GM12873 (cell line): Measurements from ENCODE around the gene NFS1.

ENCODE experiments used
- CTCF ChIP-seq: IDR thresholded peaks from 2 replicates; pipeline ENCODE4 v1.5.1; 2012; ENCODE audit warnings: low read depth, mild to moderate bottlenecking, moderate library complexity, low read length, control low read depth; ENCODE audit not compliant: insufficient read depth; ENCODE audit errors: missing control alignments

Gene NFS1

GRCh38 chr20:35653893-35654292 lies 45.3 kb downstream of the NFS1 start:
- TF ChIP-seq CTCF = no peak

GRCh38 chr20:35653430-35653734 lies 45.8 kb downstream of the NFS1 start:
- no peak for TF ChIP-seq CTCF

DNA sequence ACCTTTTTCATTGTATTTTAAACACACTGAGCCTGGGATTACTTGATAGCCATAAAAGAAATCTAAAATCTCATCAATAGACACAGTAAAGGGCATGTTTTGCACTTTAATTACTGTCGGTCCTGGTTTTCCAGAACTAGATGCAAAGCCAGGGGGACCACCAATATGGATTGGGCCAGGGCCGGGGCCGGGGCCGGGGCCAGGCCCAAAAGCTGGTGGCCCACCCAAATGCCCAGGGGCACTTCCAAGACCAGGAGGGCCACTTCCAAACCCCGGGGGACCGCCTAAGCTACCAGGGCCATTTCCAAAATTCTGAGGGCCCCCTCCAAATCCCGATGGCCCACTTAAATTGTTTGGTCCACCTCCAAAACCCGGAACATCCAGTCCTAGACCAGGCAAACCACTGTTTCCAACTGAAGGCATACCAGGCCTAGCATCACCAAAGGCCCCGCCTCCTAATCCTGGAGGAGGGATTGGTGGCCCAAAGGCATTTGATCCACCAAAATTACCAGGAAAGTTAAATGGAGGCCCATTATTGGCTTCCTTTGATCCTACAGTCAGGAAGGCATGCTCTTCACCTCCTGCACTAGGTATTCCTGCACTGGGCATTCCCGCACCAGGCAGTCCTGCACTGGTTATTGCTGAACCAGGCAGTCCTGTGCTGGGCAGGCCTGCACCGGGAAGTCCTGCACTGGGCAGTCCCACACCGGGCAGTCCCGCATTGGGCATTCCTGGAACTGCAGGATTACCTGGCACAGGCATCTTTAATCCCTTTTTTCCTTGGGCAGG lies 46.3 kb downstream of the NFS1 start:
- TF ChIP-seq CTCF = no peak

- TF ChIP-seq CTCF = no peak
Observed at GRCh38 chr20:35651958-35652357, 47.2 kb downstream of the NFS1 start.

GRCh38 chr20:35650632-35651031 lies 48.5 kb downstream of the NFS1 start:
- no peak for TF ChIP-seq CTCF

DNA sequence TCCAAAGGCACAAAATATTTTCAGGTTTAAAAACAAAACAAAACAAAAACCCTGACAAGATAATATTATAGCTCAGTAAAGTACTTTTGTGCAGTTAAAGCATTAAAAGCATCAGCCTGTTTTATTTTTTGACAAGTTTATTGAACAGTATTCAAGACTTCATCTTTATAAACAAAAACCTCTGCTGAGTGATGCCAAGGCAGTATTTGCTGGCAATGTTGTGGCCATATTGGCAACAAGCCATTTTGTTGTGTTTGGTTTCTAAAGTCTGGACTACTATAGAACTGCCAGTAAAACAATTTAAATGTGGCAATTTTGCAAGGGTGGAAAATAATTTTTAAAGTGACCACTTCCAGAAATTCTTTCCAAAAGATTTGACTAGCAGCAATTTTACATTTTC lies 50.3 kb downstream of the NFS1 start:
- no peak for TF ChIP-seq CTCF

DNA sequence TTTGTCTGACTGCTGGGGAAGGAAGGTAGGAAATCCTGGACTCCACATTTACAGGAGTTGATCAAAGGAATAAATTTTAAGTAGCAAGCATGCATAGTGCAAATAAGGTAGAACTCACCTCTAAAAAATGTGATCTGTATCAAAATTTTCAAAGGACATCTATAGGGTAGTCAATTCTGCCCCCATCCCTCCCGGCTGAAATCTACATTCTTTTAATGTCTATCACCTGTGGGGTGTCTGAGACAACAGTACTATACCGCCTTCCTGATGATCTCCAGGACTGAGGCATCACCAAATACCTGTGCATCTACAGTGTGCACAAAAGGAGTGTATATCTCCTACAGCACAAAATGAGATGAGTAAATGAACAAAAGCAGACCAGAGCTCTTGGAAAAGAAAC lies 54.3 kb downstream of the NFS1 start:
- no peak for TF ChIP-seq CTCF
